Measurements from ENCODE around the gene SLC16A13. TPM values are rescaled to one million over a fixed set of nuclear protein-coding genes. Genes with fewer than 3 reads are reported as not detected.

The SLC16A13 gene
- total and polyA plus RNA-seq, 10 of the 15 experiments (the other 5 are each of a cell fraction or from before 2014, with no cell fraction given), result 0.34 to 12.1 (median 3.3) TPM

DNA sequence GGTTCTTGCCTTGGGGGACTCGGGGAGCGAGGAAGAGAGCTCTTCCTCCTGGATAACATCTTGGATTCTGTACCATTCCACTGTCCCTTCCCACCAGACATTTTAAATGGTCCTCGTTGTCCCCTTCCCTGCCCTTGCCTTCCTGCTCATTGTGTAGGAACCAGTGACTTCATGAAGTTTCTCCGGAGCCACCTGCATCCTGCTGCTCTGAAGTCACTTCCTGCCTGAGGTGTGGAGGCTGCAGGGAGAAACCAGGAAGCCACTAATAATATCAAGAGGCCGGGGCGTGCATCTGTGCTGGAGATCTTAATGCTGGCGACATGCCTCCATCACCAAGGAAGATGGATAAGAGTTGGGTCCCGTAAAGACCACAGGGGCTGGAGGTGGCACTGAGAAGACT is 6.2 kb upstream of the SLC16A13 start:
- CTCF ChIA-PET, result interaction anchor here (1.3 kb wide), 1 partner anchor 16 kb away, joined by 3 read pairs; no protein-coding TSS in a partner anchor
- TF ChIP-seq, protein P1, sequence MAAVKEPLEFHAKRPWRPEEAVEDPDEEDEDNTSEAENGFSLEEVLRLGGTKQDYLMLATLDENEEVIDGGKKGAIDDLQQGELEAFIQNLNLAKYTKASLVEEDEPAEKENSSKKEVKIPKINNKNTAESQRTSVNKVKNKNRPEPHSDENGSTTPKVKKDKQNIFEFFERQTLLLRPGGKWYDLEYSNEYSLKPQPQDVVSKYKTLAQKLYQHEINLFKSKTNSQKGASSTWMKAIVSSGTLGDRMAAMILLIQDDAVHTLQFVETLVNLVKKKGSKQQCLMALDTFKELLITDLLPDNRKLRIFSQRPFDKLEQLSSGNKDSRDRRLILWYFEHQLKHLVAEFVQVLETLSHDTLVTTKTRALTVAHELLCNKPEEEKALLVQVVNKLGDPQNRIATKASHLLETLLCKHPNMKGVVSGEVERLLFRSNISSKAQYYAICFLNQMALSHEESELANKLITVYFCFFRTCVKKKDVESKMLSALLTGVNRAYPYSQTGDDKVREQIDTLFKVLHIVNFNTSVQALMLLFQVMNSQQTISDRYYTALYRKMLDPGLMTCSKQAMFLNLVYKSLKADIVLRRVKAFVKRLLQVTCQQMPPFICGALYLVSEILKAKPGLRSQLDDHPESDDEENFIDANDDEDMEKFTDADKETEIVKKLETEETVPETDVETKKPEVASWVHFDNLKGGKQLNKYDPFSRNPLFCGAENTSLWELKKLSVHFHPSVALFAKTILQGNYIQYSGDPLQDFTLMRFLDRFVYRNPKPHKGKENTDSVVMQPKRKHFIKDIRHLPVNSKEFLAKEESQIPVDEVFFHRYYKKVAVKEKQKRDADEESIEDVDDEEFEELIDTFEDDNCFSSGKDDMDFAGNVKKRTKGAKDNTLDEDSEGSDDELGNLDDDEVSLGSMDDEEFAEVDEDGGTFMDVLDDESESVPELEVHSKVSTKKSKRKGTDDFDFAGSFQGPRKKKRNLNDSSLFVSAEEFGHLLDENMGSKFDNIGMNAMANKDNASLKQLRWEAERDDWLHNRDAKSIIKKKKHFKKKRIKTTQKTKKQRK (IDR thresholded peaks at IDR 0.05; ENCODE audit: low read depth, low read length), result no peak
- TF ChIP-seq SREBF1 (IDR thresholded peaks at IDR 0.05; ENCODE audit: low read length) (no peak), EGR1 (IDR thresholded peaks at IDR 0.05; ENCODE audit: borderline replicate concordance in 1 of 2, low read depth in 2 of 2, low read length in 2 of 2) (no peak; a peak in 1 of 3 replicates), ETV6 (conservative IDR thresholded peaks at IDR 0.05 in 1 of 2, IDR thresholded peaks at IDR 0.05 in 1 of 2; ENCODE audit: borderline replicate concordance in 1 of 2, low read depth in 1 of 2) (peak in 1 of 2 experiments; percentile 62; a peak in 1 of 4 replicates), STAT3 (IDR thresholded peaks at IDR 0.05; ENCODE audit: low read depth, low read length) (no peak), IKZF2 (IDR thresholded peaks at IDR 0.05) (0 out of 4 replicates have a peak, but pooled peaks of 1 of the 2 experiments have one; percentile 29), JUND (IDR thresholded peaks at IDR 0.05; ENCODE audit: low read depth, low read length) (no peak), IRF4 (IDR thresholded peaks at IDR 0.05; ENCODE audit: low read depth, low read length) (no peak), EED (IDR thresholded peaks at IDR 0.05; ENCODE audit: low read depth) (peak; percentile 80), CREB1 (IDR thresholded peaks at IDR 0.05; ENCODE audit: low read depth) (peak; percentile 86), GABPA (IDR thresholded peaks at IDR 0.05; ENCODE audit: low read depth) (peak; percentile 81), NFYA (IDR thresholded peaks at IDR 0.05; ENCODE audit: borderline replicate concordance, low read depth, low read length) (no peak), SUPT20H (IDR thresholded peaks at IDR 0.05; ENCODE audit: borderline replicate concordance, control insufficient read depth, low read depth, low read length) (no peak)
- TF ChIP-seq, protein P2, sequence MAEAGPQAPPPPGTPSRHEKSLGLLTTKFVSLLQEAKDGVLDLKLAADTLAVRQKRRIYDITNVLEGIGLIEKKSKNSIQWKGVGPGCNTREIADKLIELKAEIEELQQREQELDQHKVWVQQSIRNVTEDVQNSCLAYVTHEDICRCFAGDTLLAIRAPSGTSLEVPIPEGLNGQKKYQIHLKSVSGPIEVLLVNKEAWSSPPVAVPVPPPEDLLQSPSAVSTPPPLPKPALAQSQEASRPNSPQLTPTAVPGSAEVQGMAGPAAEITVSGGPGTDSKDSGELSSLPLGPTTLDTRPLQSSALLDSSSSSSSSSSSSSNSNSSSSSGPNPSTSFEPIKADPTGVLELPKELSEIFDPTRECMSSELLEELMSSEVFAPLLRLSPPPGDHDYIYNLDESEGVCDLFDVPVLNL (IDR thresholded peaks at IDR 0.05; ENCODE audit: low read depth, low read length), result no peak
- TF ChIP-seq, protein P3, sequence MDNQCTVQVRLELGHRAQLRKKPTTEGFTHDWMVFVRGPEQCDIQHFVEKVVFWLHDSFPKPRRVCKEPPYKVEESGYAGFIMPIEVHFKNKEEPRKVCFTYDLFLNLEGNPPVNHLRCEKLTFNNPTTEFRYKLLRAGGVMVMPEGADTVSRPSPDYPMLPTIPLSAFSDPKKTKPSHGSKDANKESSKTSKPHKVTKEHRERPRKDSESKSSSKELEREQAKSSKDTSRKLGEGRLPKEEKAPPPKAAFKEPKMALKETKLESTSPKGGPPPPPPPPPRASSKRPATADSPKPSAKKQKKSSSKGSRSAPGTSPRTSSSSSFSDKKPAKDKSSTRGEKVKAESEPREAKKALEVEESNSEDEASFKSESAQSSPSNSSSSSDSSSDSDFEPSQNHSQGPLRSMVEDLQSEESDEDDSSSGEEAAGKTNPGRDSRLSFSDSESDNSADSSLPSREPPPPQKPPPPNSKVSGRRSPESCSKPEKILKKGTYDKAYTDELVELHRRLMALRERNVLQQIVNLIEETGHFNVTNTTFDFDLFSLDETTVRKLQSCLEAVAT (IDR thresholded peaks at IDR 0.05), result no peak

More for the DNA sequence above, 6.2 kb upstream of the SLC16A13 start:
- 0 out of 2 replicates have a peak overlapping the region, but pooled peaks have one; percentile 2 for H3K4me3 ChIP-seq
- peak overlapping the region; percentile 76 for H2AFZ ChIP-seq (ENCODE audit: control insufficient read depth, low read depth, low read length)
- peak overlapping the region; percentile 75 for H3K4me2 ChIP-seq (ENCODE audit: control insufficient read depth, insufficient read depth)
- intact Hi-C loops (cut with micrococcal nuclease; ENCODE audit: unreplicated experiment) (no loop called here), in situ Hi-C loops (cut with MboI) (loop anchor here (25.0 kb wide), 1 partner anchor 533 kb away; the partner anchor contains the start of genes SENP3 and TNFSF13)
- peak overlapping the region; percentile 27; the same call in 1 of the 2 replicates for H3K27ac ChIP-seq (ENCODE audit: control insufficient read depth, insufficient read depth)
- H3K9me3 ChIP-seq (replicated peaks; ENCODE audit: control insufficient read depth, insufficient read depth, low read length), result no peaks in the 10 kb centered on the region
- ATAC-seq (peak; percentile 38; the same call in 2 of the 3 replicates), FAIRE-seq (no peak), DNase-seq (ENCODE audit: low read depth, low spot score) (no peak)
- H3K27me3 ChIP-seq (replicated peaks in 1 of 2; ENCODE audit: control insufficient read depth in 2 of 2, insufficient read depth in 2 of 2, low read length in 1 of 2), result no peaks in the 10 kb centered on the region
- no TSS peak for BruUV-seq (replicated peaks)
- H3K9ac ChIP-seq (ENCODE audit: control insufficient read depth, insufficient read depth, low read length), result no peak overlapping the region; the same call in 1 of the 2 replicates
- ChIA-PET SMC1A (ENCODE audit: uncharacterized antibody, unreplicated experiment) (interaction anchor here (1.0 kb wide), 1 partner anchor 25 kb away, joined by 3 read pairs; no protein-coding TSS in a partner anchor), POLR2A (no interaction called here), RAD21 (ENCODE audit: unreplicated experiment) (no interaction called here)
- H3K36me3 ChIP-seq (ENCODE audit: control insufficient read depth in 2 of 2, insufficient read depth in 2 of 2, low read length in 1 of 2), result no peaks in the 10 kb centered on the region
- 35% methylated on average over 8 of the region's 8 CpGs for WGBS (ENCODE audit: insufficient coverage, insufficient replicate concordance, low lambda C conversion rate, missing lambda C conversion rate)
- no peaks in the 10 kb centered on the region for H4K20me1 ChIP-seq (ENCODE audit: control insufficient read depth, insufficient read depth)
- peaks cover under 1% of the 10 kb centered on the region; the same call in 1 of the 2 replicates for H3K79me2 ChIP-seq (ENCODE audit: control insufficient read depth, insufficient read depth, low read length)
- H3K4me1 ChIP-seq (ENCODE audit: control insufficient read depth, insufficient read depth, low read length), result peaks cover 7% of the 10 kb centered on the region

Data from GM12878 (cell line).